ENCODE results near the gene SUGT1. TPM values are rescaled to one million over a fixed set of nuclear protein-coding genes. Genes with fewer than 3 reads are reported as not detected.
"Not testable (repeated sequence)": the region's sequence is repeated elsewhere in the genome, so short reads cannot be mapped to it uniquely, and the experiment has no call there.

SUGT1 gene
- total RNA-seq = 10 to 100 TPM; 27.4 to 34.4 (median 29.7) TPM
- total RNA-seq (2013) = 40.2 TPM

- ATAC-seq = peak; percentile 87 to 97 (median 91)
- under 1% methylated on average over 61 of the region's 61 CpGs for WGBS (ENCODE audit: insufficient coverage)
Measured at GRCh38 chr13:52652196-52652979, at the start of gene SUGT1. SUGT1 (plus strand) TSS chr13:52652836; CDS start chr13:52652921, 85 bp downstream.

GRCh38 chr13:52603316-52603715 is 49.3 kb upstream of the SUGT1 start:
- H3K4me3 ChIP-seq (ENCODE audit: low read length); H3K27me3 ChIP-seq (ENCODE audit: control insufficient read depth, insufficient read depth, low read length); H3K27ac Mint-ChIP-seq; ATAC-seq; DNase-seq; H3K36me3 ChIP-seq (ENCODE audit: control insufficient read depth, insufficient read depth, low read length); H3K4me3 Mint-ChIP-seq; H3K9me3 ChIP-seq (ENCODE audit: control insufficient read depth, insufficient read depth, low read length); H3K4me1 ChIP-seq (ENCODE audit: control insufficient read depth, insufficient read depth, low read length); H3K36me3 Mint-ChIP-seq; H3K9me3 Mint-ChIP-seq; intact Hi-C loops (cut with micrococcal nuclease); H3K27ac ChIP-seq (ENCODE audit: low read length): not testable (repeated sequence)
- Mint-ChIP-seq H3K27me3 (ENCODE audit: low read depth in 2 of 2) (peaks cover 6 to 11% of the 10 kb centered on the region in 2 donors), H3K4me1 (peaks cover 7 to 14% of the 10 kb centered on the region in 2 donors)
- 88% methylated on average over 1 of the region's 4 CpGs for WGBS (ENCODE audit: insufficient coverage)

More at GRCh38 chr13:52652196-52652979, at the start of gene SUGT1:
- H3K4me3 ChIP-seq (ENCODE audit: low read length) = peak within 1 kb of the TSS; percentile 57
- H3K36me3 Mint-ChIP-seq = no peaks in the 10 kb centered on the region
- peaks cover 8 to 14% of the 10 kb centered on the region in 2 donors for H3K4me1 Mint-ChIP-seq
- DNase-seq = peak; percentile 82 to 98
- H3K4me1 ChIP-seq (ENCODE audit: control insufficient read depth, insufficient read depth, low read length) = peaks cover 5% of the 10 kb centered on the region
- TF ChIP-seq CTCF (IDR thresholded peaks at IDR 0.05) = peak; percentile 57
- no peak within 1 kb of the TSS for H3K4me3 Mint-ChIP-seq
- H3K27me3 ChIP-seq (ENCODE audit: control insufficient read depth, insufficient read depth, low read length) = no peaks in the 10 kb centered on the region
- H3K27me3 Mint-ChIP-seq (ENCODE audit: low read depth in 2 of 2) = no peaks in the 10 kb centered on the region
- peaks cover 2% of the 10 kb centered on the region for H3K36me3 ChIP-seq (ENCODE audit: control insufficient read depth, insufficient read depth, low read length)
- H3K27ac ChIP-seq (ENCODE audit: low read length) = peak within 1 kb of the TSS; percentile 88
- no peaks in the 10 kb centered on the region for H3K9me3 Mint-ChIP-seq
- H3K27ac Mint-ChIP-seq = no peak within 1 kb of the TSS
- intact Hi-C loops (cut with micrococcal nuclease) = loop anchor here (5.0 kb wide), 3 partner anchors 35 to 1200 kb away; partner anchors contain the start of genes INTS6 and VPS36
- no peaks in the 10 kb centered on the region for H3K9me3 ChIP-seq (ENCODE audit: control insufficient read depth, insufficient read depth, low read length)

- H3K9me3 Mint-ChIP-seq; H3K9me3 ChIP-seq (ENCODE audit: control insufficient read depth, insufficient read depth, low read length); intact Hi-C loops (cut with micrococcal nuclease); H3K27me3 Mint-ChIP-seq (ENCODE audit: low read depth in 2 of 2); H3K4me1 ChIP-seq (ENCODE audit: control insufficient read depth, insufficient read depth, low read length); H3K36me3 Mint-ChIP-seq; DNase-seq; H3K27me3 ChIP-seq (ENCODE audit: control insufficient read depth, insufficient read depth, low read length); H3K27ac ChIP-seq (ENCODE audit: low read length); ATAC-seq; H3K36me3 ChIP-seq (ENCODE audit: control insufficient read depth, insufficient read depth, low read length); H3K27ac Mint-ChIP-seq; H3K4me3 ChIP-seq (ENCODE audit: low read length); H3K4me3 Mint-ChIP-seq: not testable (repeated sequence)
- H3K4me1 Mint-ChIP-seq = peaks cover 7 to 11% of the 10 kb centered on the region in 2 donors
- 94% methylated on average over 6 of the region's 6 CpGs for WGBS (ENCODE audit: insufficient coverage)
Measured at GRCh38 chr13:52606126-52606525, 46.5 kb upstream of the SUGT1 start.

GRCh38 chr13:52606795-52607194 is 45.8 kb upstream of the SUGT1 start:
- H3K27me3 ChIP-seq (ENCODE audit: control insufficient read depth, insufficient read depth, low read length); H3K27ac ChIP-seq (ENCODE audit: low read length); H3K4me1 ChIP-seq (ENCODE audit: control insufficient read depth, insufficient read depth, low read length); H3K27me3 Mint-ChIP-seq (ENCODE audit: low read depth in 2 of 2); H3K4me3 ChIP-seq (ENCODE audit: low read length); intact Hi-C loops (cut with micrococcal nuclease); H3K4me3 Mint-ChIP-seq; H3K27ac Mint-ChIP-seq; DNase-seq; H3K36me3 Mint-ChIP-seq; H3K9me3 Mint-ChIP-seq; ATAC-seq; H3K36me3 ChIP-seq (ENCODE audit: control insufficient read depth, insufficient read depth, low read length); H3K9me3 ChIP-seq (ENCODE audit: control insufficient read depth, insufficient read depth, low read length): not testable (repeated sequence)
- WGBS (ENCODE audit: insufficient coverage) = no CpG with 5 or more reads among the region's 1 CpG
- H3K4me1 Mint-ChIP-seq = peaks cover 7 to 11% of the 10 kb centered on the region in 2 donors

GRCh38 chr13:52608184-52608583 is 44.5 kb upstream of the SUGT1 start:
- H3K36me3 Mint-ChIP-seq; H3K27me3 ChIP-seq (ENCODE audit: control insufficient read depth, insufficient read depth, low read length); H3K4me3 Mint-ChIP-seq; H3K27me3 Mint-ChIP-seq (ENCODE audit: low read depth in 2 of 2); H3K9me3 ChIP-seq (ENCODE audit: control insufficient read depth, insufficient read depth, low read length); H3K27ac Mint-ChIP-seq; H3K27ac ChIP-seq (ENCODE audit: low read length); H3K4me1 ChIP-seq (ENCODE audit: control insufficient read depth, insufficient read depth, low read length); ATAC-seq; H3K36me3 ChIP-seq (ENCODE audit: control insufficient read depth, insufficient read depth, low read length); H3K4me3 ChIP-seq (ENCODE audit: low read length); DNase-seq; H3K4me1 Mint-ChIP-seq; H3K9me3 Mint-ChIP-seq: not testable (repeated sequence)
- WGBS (ENCODE audit: insufficient coverage) = 44% methylated on average over 8 of the region's 8 CpGs
- intact Hi-C loops (cut with micrococcal nuclease) = loop anchor here (2.0 kb wide), 3 partner anchors 203 to 543 kb away; no protein-coding TSS in a partner anchor
